GM12801 (cell line): ENCODE results near the gene COL23A1.

ENCODE experiments used
- CTCF ChIP-seq: IDR thresholded peaks from one replicate; pipeline ENCODE4 v1.5.1; 2011; ENCODE audit warnings: control low read depth; ENCODE audit not compliant: insufficient read length; ENCODE audit errors: extremely low read depth

Gene COL23A1

GRCh38 chr5:178365501-178366440 is 224.4 kb downstream of the COL23A1 start:
- TF ChIP-seq CTCF, result no peak

- no peak for TF ChIP-seq CTCF
These were observed 225.9 kb downstream of the COL23A1 start for GRCh38 chr5:178364326-178364675.

GRCh38 chr5:178363501-178364325 is 226.5 kb downstream of the COL23A1 start:
- TF ChIP-seq CTCF, result no peak

- TF ChIP-seq CTCF, result no peak
These were observed 228.3 kb downstream of the COL23A1 start for GRCh38 chr5:178361657-178362445.

GRCh38 chr5:178360926-178361235 is 229.3 kb downstream of the COL23A1 start:
- no peak for TF ChIP-seq CTCF

- TF ChIP-seq CTCF, result no peak
These were observed 229.8 kb downstream of the COL23A1 start for GRCh38 chr5:178360222-178360925.
